Loucy (cell line): ENCODE results near the gene APH1A.
"Not testable (repeated sequence)": the region's sequence is repeated elsewhere in the genome, so short reads cannot be mapped to it uniquely, and the experiment has no call there.

Experiments
- H2AFZ ChIP-seq: fragments of 200-600 bp; sonication (generic); 2 replicates; pipeline ENCODE4 v1.6.0; 2016; ENCODE audit warnings: antibody characterized with exemption, mild to moderate bottlenecking, low read length, moderate library complexity
- H3F3A ChIP-seq: fragments of 200-600 bp; 2 replicates; pipeline ENCODE4 v1.6.0; 2016; ENCODE audit warnings: antibody characterized with exemption, low read depth, mild to moderate bottlenecking
- H3K27me3 ChIP-seq: fragments of 200-600 bp; sonication (generic); 2 replicates; pipeline ENCODE4 v1.6.1; 2014; ENCODE audit warnings: low read length, mild to moderate bottlenecking; ENCODE audit not compliant: insufficient read depth, poor library complexity, severe bottlenecking
- H3K36me3 ChIP-seq: fragments of 200-600 bp; sonication (generic); 2 replicates; pipeline ENCODE4 v1.6.1; 2016; ENCODE audit warnings: low read length; ENCODE audit not compliant: insufficient read depth
- H3K4me1 ChIP-seq: fragments of 200-600 bp; sonication (generic); 2 replicates; pipeline ENCODE4 v1.5.1; 2014; ENCODE audit warnings: low read length, mild to moderate bottlenecking; ENCODE audit not compliant: insufficient read depth, poor library complexity, severe bottlenecking
- H3K4me2 ChIP-seq: fragments of 200-600 bp; sonication (generic); 2 replicates; pipeline ENCODE4 v1.6.0; 2014; ENCODE audit warnings: antibody characterized with exemption, low read length, low read depth, mild to moderate bottlenecking; ENCODE audit not compliant: poor library complexity, severe bottlenecking
- H3K4me3 ChIP-seq: fragments of 200-600 bp; sonication (generic); 2 replicates; pipeline ENCODE4 v1.5.1; 2014; ENCODE audit warnings: low read length, mild to moderate bottlenecking, mixed read lengths; ENCODE audit not compliant: poor library complexity, severe bottlenecking
- H3K79me2 ChIP-seq: fragments of 200-600 bp; sonication (generic); 2 replicates; pipeline ENCODE4 v1.6.1; 2014; ENCODE audit warnings: low read length; ENCODE audit not compliant: insufficient read depth
- H3K9ac ChIP-seq: fragments of 200-600 bp; sonication (generic); 2 replicates; pipeline ENCODE4 v1.6.0; 2014; ENCODE audit warnings: mild to moderate bottlenecking, low read depth, low read length, moderate library complexity; ENCODE audit not compliant: poor library complexity, severe bottlenecking
- H3K9me2 ChIP-seq: fragments of 200-600 bp; sonication (generic); replicated peaks from 2 replicates; pipeline ENCODE4 v1.6.1; 2016; ENCODE audit warnings: low read depth, low read length, mixed read lengths
- H3K9me3 ChIP-seq: fragments of 200-600 bp; sonication (generic); 2 replicates; pipeline ENCODE4 v1.6.1; 2014; ENCODE audit warnings: mild to moderate bottlenecking, antibody characterized with exemption, low read length, low read depth; ENCODE audit not compliant: insufficient read depth
- H4K20me1 ChIP-seq: fragments of 200-600 bp; sonication (generic); 2 replicates; pipeline ENCODE4 v1.6.0; 2014; ENCODE audit warnings: antibody characterized with exemption, low read length, mild to moderate bottlenecking; ENCODE audit not compliant: insufficient read depth, poor library complexity, severe bottlenecking
- CTCF ChIP-seq: fragments of 200-600 bp; sonication (generic); conservative IDR thresholded peaks from 2 replicates; pipeline ENCODE4 v1.5.1; 2014; ENCODE audit warnings: mild to moderate bottlenecking, antibody characterized with exemption, low read length
- EZH2phosphoT487 ChIP-seq: fragments of 200-600 bp; IDR thresholded peaks from 2 replicates; pipeline ENCODE4 v1.6.1; 2018; ENCODE audit warnings: antibody characterized with exemption, mild to moderate bottlenecking, moderate library complexity, borderline replicate concordance

The APH1A gene

GRCh38 chr1:150224983-150225382 lies 43.8 kb downstream of the APH1A start:
- Histone ChIP-seq H3K9me2 (no peaks in the 10 kb centered on the region), H3K4me3 (no peak overlapping the region), H3K9ac (no peak overlapping the region), H3F3A (no peaks in the 10 kb centered on the region), H3K36me3 (peaks cover 67% of the 10 kb centered on the region), H3K4me2 (no peak overlapping the region), H3K27me3 (no peaks in the 10 kb centered on the region), H3K79me2 (peaks cover 49% of the 10 kb centered on the region), H3K9me3 (no peaks in the 10 kb centered on the region), H2AFZ (no peak overlapping the region), H4K20me1 (no peaks in the 10 kb centered on the region), H3K4me1 (no peaks in the 10 kb centered on the region)
- TF ChIP-seq EZH2phosphoT487 (no peak), CTCF (no peak)

GRCh38 chr1:150221552-150221951 lies 47.3 kb downstream of the APH1A start:
- no peak overlapping the region for H2AFZ ChIP-seq
- no peaks in the 10 kb centered on the region for H3K9me3 ChIP-seq
- H3F3A ChIP-seq = peaks cover 6% of the 10 kb centered on the region; the same call in 1 of the 2 replicates
- H3K27me3 ChIP-seq = no peaks in the 10 kb centered on the region
- no peaks in the 10 kb centered on the region for H3K4me1 ChIP-seq
- H3K79me2 ChIP-seq = peaks cover 15% of the 10 kb centered on the region
- no peaks in the 10 kb centered on the region for H3K9me2 ChIP-seq
- H3K4me2 ChIP-seq = no peak overlapping the region
- TF ChIP-seq EZH2phosphoT487 (no peak), CTCF (peak; percentile 57)
- no peak overlapping the region for H3K9ac ChIP-seq
- H3K4me3 ChIP-seq = no peak overlapping the region
- H4K20me1 ChIP-seq = no peaks in the 10 kb centered on the region
- H3K36me3 ChIP-seq = peaks cover 58% of the 10 kb centered on the region

GRCh38 chr1:150215855-150216254 lies 53.0 kb downstream of the APH1A start:
- not testable (repeated sequence) for H3K4me2 ChIP-seq, H3K27me3 ChIP-seq, H4K20me1 ChIP-seq, H3K79me2 ChIP-seq, H2AFZ ChIP-seq, H3K9me3 ChIP-seq, H3K4me3 ChIP-seq, H3K9ac ChIP-seq, H3K9me2 ChIP-seq, H3K4me1 ChIP-seq, H3F3A ChIP-seq
- peaks cover 21% of the 10 kb centered on the region for H3K36me3 ChIP-seq
